Measurements from ENCODE around the gene SULT2B1.
"Not testable (repeated sequence)": the region's sequence is repeated elsewhere in the genome, so short reads cannot be mapped to it uniquely, and the experiment has no call there.

The SULT2B1 gene

GRCh38 chr19:48551437-48552302 lies at the start of gene SULT2B1:
SULT2B1 (plus strand) TSS chr19:48552172; CDS start chr19:48552253, 81 bp downstream.
- in situ Hi-C loops (cut with MboI; ENCODE audit: low sequenced_read_pairs), result no loop called here

- in situ Hi-C loops (cut with MboI; ENCODE audit: low sequenced_read_pairs), result loop anchor here (10.0 kb wide), 1 partner anchor 82 kb away; no protein-coding TSS in a partner anchor
Observed at GRCh38 chr19:48502350-48503018, 49.5 kb upstream of the SULT2B1 start.

GRCh38 chr19:48506138-48506733 lies 45.7 kb upstream of the SULT2B1 start:
- in situ Hi-C loops (cut with MboI; ENCODE audit: low sequenced_read_pairs), result loop anchor here (10.0 kb wide), 1 partner anchor 79 kb away; no protein-coding TSS in a partner anchor

- in situ Hi-C loops (cut with MboI; ENCODE audit: low sequenced_read_pairs), result loop anchor here (10.0 kb wide), 1 partner anchor 77 kb away; no protein-coding TSS in a partner anchor
Observed at GRCh38 chr19:48507911-48508439, 44.0 kb upstream of the SULT2B1 start.

GRCh38 chr19:48508729-48509411 lies 43.1 kb upstream of the SULT2B1 start:
- in situ Hi-C loops (cut with MboI; ENCODE audit: low sequenced_read_pairs), result loop anchor here (10.0 kb wide), 1 partner anchor 76 kb away; no protein-coding TSS in a partner anchor

- in situ Hi-C loops (cut with MboI; ENCODE audit: low sequenced_read_pairs), result loop anchor here (10.0 kb wide), 1 partner anchor 75 kb away; no protein-coding TSS in a partner anchor
Observed at GRCh38 chr19:48509467-48510194, 42.3 kb upstream of the SULT2B1 start.

GRCh38 chr19:48510421-48511268 lies 41.3 kb upstream of the SULT2B1 start:
- in situ Hi-C loops (cut with MboI; ENCODE audit: low sequenced_read_pairs), result no loop called here

- in situ Hi-C loops (cut with MboI; ENCODE audit: low sequenced_read_pairs), result no loop called here
Observed at GRCh38 chr19:48511321-48511731, 40.6 kb upstream of the SULT2B1 start.

GRCh38 chr19:48511800-48512503 lies 40.0 kb upstream of the SULT2B1 start, which contains the start of gene LMTK3:
LMTK3 (minus strand) TSS chr19:48511835; CDS start chr19:48511576, 259 bp downstream.
- in situ Hi-C loops (cut with MboI; ENCODE audit: low sequenced_read_pairs), result no loop called here

- in situ Hi-C loops (cut with MboI; ENCODE audit: low sequenced_read_pairs), result no loop called here
Observed at GRCh38 chr19:48512504-48513288, 39.3 kb upstream of the SULT2B1 start.

- in situ Hi-C loops (cut with MboI; ENCODE audit: low sequenced_read_pairs), result no loop called here
Observed at GRCh38 chr19:48513289-48514122, 38.5 kb upstream of the SULT2B1 start.

- in situ Hi-C loops (cut with MboI; ENCODE audit: low sequenced_read_pairs), result no loop called here
Observed at GRCh38 chr19:48514123-48514458, 37.9 kb upstream of the SULT2B1 start.

- in situ Hi-C loops (cut with MboI; ENCODE audit: low sequenced_read_pairs), result no loop called here
Observed at GRCh38 chr19:48516536-48516935, 35.4 kb upstream of the SULT2B1 start.

- in situ Hi-C loops (cut with MboI; ENCODE audit: low sequenced_read_pairs), result no loop called here
Observed at GRCh38 chr19:48518207-48518606, 33.8 kb upstream of the SULT2B1 start.

GRCh38 chr19:48519426-48519825 lies 32.5 kb upstream of the SULT2B1 start:
- in situ Hi-C loops (cut with MboI; ENCODE audit: low sequenced_read_pairs), result not testable (repeated sequence)

GRCh38 chr19:48520134-48520533 lies 31.8 kb upstream of the SULT2B1 start:
- in situ Hi-C loops (cut with MboI; ENCODE audit: low sequenced_read_pairs), result no loop called here

- in situ Hi-C loops (cut with MboI; ENCODE audit: low sequenced_read_pairs), result no loop called here
Observed at GRCh38 chr19:48524221-48524620, 27.8 kb upstream of the SULT2B1 start.

All from HL-60/S4 treated with retinoic acid at 250 ng/mL for 4 days and 3 days (cell line).